ENCODE data around the gene OR5AU1. TPM values are rescaled to one million over a fixed set of nuclear protein-coding genes. Genes with fewer than 3 reads are reported as not detected.

The OR5AU1 gene
- total RNA-seq, 1 experiment from 2014 or later, result not detected

DNA sequence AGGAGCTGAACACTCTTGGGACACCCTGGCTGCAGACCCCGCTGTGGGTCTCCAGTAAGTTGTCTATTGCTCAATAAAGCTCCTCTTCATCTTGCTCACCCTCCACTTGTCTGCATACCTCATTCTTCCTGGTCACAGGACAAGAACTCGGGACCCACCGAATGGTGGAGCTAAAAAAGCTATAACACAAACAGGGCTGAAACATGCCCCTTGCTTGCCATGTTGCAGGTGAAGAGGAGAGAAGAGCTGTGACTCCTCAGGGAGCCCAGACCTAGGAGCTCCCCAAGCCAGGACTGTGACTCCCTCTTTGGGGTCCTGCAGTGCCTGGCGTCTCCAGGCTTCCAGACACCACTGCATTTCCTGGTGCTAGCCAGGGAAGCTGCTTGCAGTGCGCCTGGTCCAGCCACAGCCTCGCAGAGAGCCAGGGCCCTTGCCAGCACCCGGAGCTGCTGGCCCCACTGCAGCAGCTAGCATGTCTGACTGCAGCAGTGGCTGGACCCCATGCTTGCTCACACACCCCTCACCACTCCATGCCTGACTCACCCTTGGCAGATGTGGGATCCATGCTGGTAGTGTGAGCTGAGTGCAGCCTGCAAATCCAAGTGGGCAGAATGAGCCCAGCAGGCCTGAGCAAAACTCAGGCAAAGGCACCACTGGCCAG lies 37.1 kb upstream of the OR5AU1 start:
- Histone ChIP-seq H2BK120ac (ENCODE audit: low read depth, low read length, poor library complexity, severe bottlenecking) (no peak overlapping the region), H3K56ac (ENCODE audit: insufficient read length, low read depth, low read length) (no peak overlapping the region), H3K23me2 (ENCODE audit: insufficient read length, low read depth, low read length, poor library complexity, severe bottlenecking) (peaks cover 2% of the 10 kb centered on the region), H3K4ac (ENCODE audit: low read depth, low read length) (no peak overlapping the region), H4K91ac (ENCODE audit: insufficient read length, low read depth, low read length) (no peak overlapping the region), H3K23ac (ENCODE audit: insufficient read length, low read depth, low read length) (no peak overlapping the region), H2BK15ac (ENCODE audit: low read depth, low read length) (no peak overlapping the region), H2AK5ac (ENCODE audit: insufficient read length, low read length) (no peak overlapping the region), H2BK12ac (ENCODE audit: insufficient read length, low read depth, low read length) (no peak overlapping the region), H3K4me1 (ENCODE audit: insufficient read depth, low read length) (no peaks in the 10 kb centered on the region; the same call in 1 of the 2 replicates), H2BK20ac (ENCODE audit: low read depth, low read length, poor library complexity, severe bottlenecking) (no peak overlapping the region), H3K79me1 (ENCODE audit: insufficient read depth, low read depth, low read length, poor library complexity, severe bottlenecking) (no peaks in the 10 kb centered on the region), H3K27ac (ENCODE audit: insufficient read length, low read depth, low read length) (no peak overlapping the region), H2AFZ (ENCODE audit: low read length) (no peak overlapping the region), H4K8ac (replicated peaks; ENCODE audit: insufficient read length, low read depth, low read length) (no peak overlapping the region), H3K14ac (ENCODE audit: insufficient read depth, low read length) (no peak overlapping the region), H4K20me1 (ENCODE audit: control insufficient read depth, insufficient read depth, insufficient read length) (no peaks in the 10 kb centered on the region), H2BK5ac (ENCODE audit: insufficient read length, low read length) (no peak overlapping the region), H3K9ac (ENCODE audit: extremely low read depth, insufficient read length, low read length) (no peak overlapping the region), H4K5ac (ENCODE audit: insufficient read length, low read depth, low read length) (no peak overlapping the region), H3K27me3 (ENCODE audit: insufficient read depth, low read length) (no peaks in the 10 kb centered on the region), H3K9me3 (ENCODE audit: control insufficient read depth, low read depth, low read length) (no peaks in the 10 kb centered on the region), H3K4me2 (ENCODE audit: insufficient read depth, insufficient read length, low read length) (no peak overlapping the region), H3K79me2 (ENCODE audit: insufficient read depth, low read length) (no peaks in the 10 kb centered on the region), H3T11ph (ENCODE audit: low read length) (no peak overlapping the region), H3K18ac (ENCODE audit: insufficient read length, low read depth, low read length) (no peak overlapping the region)
- H3K36me3 Mint-ChIP-seq (ENCODE audit: insufficient read depth in 1 of 3, low read depth in 3 of 3), result peaks cover 0 to 2% (median 0%) of the 10 kb centered on the region in 3 experiments; a peak in 2 of 7 replicates
- TF ChIP-seq, protein P1, sequence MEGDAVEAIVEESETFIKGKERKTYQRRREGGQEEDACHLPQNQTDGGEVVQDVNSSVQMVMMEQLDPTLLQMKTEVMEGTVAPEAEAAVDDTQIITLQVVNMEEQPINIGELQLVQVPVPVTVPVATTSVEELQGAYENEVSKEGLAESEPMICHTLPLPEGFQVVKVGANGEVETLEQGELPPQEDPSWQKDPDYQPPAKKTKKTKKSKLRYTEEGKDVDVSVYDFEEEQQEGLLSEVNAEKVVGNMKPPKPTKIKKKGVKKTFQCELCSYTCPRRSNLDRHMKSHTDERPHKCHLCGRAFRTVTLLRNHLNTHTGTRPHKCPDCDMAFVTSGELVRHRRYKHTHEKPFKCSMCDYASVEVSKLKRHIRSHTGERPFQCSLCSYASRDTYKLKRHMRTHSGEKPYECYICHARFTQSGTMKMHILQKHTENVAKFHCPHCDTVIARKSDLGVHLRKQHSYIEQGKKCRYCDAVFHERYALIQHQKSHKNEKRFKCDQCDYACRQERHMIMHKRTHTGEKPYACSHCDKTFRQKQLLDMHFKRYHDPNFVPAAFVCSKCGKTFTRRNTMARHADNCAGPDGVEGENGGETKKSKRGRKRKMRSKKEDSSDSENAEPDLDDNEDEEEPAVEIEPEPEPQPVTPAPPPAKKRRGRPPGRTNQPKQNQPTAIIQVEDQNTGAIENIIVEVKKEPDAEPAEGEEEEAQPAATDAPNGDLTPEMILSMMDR (conservative IDR thresholded peaks at IDR 0.05), result no peak
- H3K27me3 Mint-ChIP-seq (ENCODE audit: low read depth), result peaks cover 9% of the 10 kb centered on the region
- WGBS (ENCODE audit: extremely low coverage, insufficient read length, low lambda C conversion rate), result no CpG with 5 or more reads among the region's 7 CpGs
- H3K4me1 Mint-ChIP-seq, result peaks cover 3 to 15% of the 10 kb centered on the region in 2 experiments
- peak; percentile 44 for DNase-seq
- H3K4me3 Mint-ChIP-seq, result no peak overlapping the region
- no peak overlapping the region; a peak in 1 of 7 replicates for H3K27ac Mint-ChIP-seq
- H3K9me3 Mint-ChIP-seq, result peaks cover 5 to 6% of the 10 kb centered on the region in 2 experiments; a peak in 3 of 5 replicates

Measured in H9 (cell line).